Subcutaneous adipose tissue (tissue), 4 donors: ENCODE results near the gene RASSF9. TPM values are rescaled to one million over a fixed set of nuclear protein-coding genes. Genes with fewer than 3 reads are reported as not detected.

ENCODE experiments used
- total RNA-seq, 4 donors: library from RNA; depleted of rRNA; stranded (reverse); fragments of >200 nt; gene quantifications; one replicate each; pipeline ENCODE4 v1.1.0, GENCODE V29; 2016
- TF ChIP-seq, protein P1 (sequence below): fragments of 450-650 bp; IDR thresholded peaks from one replicate; pipeline ENCODE4 v1.5.1; 2016; ENCODE audit warnings: low read depth, mild to moderate bottlenecking, control low read depth, antibody characterized with exemption, moderate library complexity

The RASSF9 gene
- total RNA-seq, 4 donors from 2014 or later: 1.1 to 3.2 (median 2.1) TPM

DNA sequence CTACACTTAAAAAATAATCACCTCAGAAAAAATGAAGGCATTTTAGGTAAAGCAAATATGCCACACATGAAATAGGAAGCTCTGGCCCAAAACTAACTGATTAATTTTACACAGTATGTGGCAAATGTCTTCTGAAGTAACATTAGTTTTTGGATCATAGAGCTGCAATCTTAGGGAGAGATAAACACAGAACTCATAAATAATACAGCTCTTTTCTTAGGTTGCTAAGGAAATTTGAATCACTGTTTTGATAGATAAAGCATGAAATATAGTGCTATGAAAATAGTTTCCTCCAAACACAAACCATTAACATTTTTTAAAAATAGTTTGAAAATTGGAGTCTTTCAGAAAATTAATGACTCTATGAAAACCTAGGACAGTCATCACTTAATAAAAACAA, 15.0 kb downstream of the RASSF9 start:
- TF ChIP-seq, protein P1, sequence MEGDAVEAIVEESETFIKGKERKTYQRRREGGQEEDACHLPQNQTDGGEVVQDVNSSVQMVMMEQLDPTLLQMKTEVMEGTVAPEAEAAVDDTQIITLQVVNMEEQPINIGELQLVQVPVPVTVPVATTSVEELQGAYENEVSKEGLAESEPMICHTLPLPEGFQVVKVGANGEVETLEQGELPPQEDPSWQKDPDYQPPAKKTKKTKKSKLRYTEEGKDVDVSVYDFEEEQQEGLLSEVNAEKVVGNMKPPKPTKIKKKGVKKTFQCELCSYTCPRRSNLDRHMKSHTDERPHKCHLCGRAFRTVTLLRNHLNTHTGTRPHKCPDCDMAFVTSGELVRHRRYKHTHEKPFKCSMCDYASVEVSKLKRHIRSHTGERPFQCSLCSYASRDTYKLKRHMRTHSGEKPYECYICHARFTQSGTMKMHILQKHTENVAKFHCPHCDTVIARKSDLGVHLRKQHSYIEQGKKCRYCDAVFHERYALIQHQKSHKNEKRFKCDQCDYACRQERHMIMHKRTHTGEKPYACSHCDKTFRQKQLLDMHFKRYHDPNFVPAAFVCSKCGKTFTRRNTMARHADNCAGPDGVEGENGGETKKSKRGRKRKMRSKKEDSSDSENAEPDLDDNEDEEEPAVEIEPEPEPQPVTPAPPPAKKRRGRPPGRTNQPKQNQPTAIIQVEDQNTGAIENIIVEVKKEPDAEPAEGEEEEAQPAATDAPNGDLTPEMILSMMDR: no peak

DNA sequence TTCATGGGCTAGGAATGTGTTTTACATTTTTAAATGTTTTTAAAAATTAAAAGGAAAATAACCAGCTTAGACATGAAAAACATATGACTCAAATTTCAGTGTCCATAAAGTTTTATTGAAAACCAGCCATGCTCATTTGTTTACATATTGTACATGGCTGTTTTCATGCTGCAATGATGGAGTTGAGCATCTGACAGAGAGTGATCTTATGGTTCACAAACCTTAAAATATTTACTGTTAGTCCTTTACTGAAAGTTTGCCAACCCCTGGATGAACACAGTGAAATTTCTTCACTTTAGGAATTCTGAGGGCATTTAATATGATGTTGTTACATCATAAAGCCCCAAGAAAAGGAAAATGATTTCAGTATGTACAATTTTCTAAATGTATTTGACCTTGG, 16.1 kb downstream of the RASSF9 start:
- TF ChIP-seq, protein P1: no peak

DNA sequence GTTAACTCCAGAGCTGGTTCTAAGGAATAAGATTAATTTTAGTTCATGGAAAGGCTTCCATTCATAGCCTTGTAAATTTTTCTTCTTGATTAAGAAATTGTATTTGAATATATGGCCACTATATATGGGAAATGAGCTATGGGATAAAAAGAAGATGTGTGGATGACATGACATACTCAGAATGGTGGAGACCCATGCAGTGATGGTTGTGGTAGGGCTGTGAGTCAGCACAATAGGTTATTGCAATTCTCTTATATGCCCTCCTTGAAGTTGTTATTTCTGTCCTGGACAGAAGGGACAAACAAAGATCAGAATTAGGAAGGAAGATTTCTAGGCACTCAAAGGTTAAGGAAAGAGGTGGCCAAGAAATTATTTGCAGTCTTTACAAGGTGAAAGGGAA, 21.5 kb downstream of the RASSF9 start:
- TF ChIP-seq, protein P1: no peak

DNA sequence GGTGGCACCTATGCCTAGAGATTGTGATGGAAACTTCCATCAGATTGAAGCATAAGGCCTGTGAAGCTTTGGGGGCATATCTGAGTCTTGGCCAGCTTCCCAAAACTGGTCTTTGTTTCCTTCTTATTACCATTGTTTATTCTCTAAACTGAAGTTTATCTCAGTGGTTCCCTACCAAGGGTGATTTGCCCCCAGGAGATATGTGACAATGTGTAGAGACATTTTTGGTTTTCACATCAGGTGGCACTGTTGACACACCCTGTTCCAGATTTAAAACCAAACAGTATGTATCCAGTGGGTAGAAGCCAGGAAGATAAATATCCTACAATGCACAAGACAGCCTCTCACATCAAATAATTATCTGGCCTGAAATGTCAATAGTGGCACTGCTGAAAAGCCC, 22.1 kb downstream of the RASSF9 start:
- TF ChIP-seq, protein P1: no peak

DNA sequence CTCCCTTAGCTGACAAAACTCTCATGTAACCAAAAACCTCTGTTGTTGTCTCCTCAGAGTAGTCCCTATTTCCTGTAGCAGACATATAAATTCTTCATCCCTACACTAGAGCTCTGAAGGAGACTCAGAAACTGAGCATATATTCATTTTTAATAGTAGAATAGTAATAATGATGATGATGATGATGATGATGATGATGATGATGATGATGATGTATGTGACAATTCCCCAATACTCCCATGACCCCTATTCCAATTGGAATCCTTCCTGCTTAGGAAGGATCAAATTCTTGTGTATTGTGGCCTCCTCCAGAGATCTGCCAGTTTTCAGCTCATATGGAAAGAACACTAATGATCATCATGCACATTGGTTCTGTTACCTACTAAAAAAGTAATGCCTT, 26.7 kb downstream of the RASSF9 start:
- TF ChIP-seq, protein P1: no peak

DNA sequence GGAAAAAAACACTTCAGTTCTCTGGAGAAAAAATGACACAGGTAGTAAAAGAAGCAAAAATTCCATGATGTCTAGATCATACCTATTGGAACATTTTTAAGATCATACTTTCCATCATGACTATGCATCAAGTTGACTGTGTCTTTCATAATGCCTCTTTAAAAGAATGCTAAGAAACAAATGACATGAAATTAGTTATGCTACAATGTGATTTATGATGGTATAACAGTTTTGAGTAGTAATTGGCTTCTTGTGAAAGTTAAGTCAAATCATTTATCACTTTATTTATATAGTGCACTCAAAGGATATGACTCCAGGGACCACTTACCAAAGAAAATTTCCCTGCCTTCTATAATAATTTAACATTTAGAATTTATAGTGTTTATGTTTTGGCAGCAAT, 28.5 kb downstream of the RASSF9 start:
- TF ChIP-seq, protein P1: no peak

DNA sequence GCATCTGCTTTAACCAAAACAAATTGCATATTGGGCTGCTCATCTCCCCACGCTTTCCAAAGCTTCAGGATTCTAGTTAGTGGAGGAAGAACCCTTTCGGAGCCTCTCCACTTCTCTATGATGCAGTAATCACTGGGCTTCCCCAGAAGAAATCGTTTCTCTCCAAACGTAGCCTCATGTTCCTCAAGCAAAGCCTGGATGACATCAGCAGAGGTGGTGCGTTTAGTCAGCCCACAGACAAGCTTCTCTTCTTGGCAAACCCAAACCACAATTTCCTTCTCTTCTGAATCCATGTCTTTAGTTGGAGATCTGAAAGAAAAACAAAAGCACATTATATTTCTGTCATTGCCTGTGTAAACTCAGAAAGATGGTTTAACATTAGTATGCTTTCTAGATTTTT, 30.6 kb downstream of the RASSF9 start:
- TF ChIP-seq, protein P1: no peak
